Central memory CD8-positive, alpha-beta T cell (primary cell): Measurements from ENCODE around the gene DES.
"Not testable (repeated sequence)": the region's sequence is repeated elsewhere in the genome, so short reads cannot be mapped to it uniquely, and the experiment has no call there.

ENCODE experiments used
- ATAC-seq: fragments of 150-1000 bp; cut with Tn5 transposase; replicated peaks from 2 replicates; pipeline ENCODE4 v1.10.0; 2022; ENCODE audit warnings: mild to moderate bottlenecking, moderate FRiP score, moderate number of reproducible peaks; ENCODE audit not compliant: poor library complexity, severe bottlenecking; ENCODE audit errors: extremely low read depth
- DNase-seq, 2 donors: peaks; one replicate each; pipeline ENCODE4 v3.0.0; 2021; ENCODE audit warnings: low spot score in 2 of 2
- H3K27ac Mint-ChIP-seq: one replicate; pipeline ENCODE4 v1.8.0; 2022; ENCODE audit warnings: low read depth, mild to moderate bottlenecking, moderate library complexity, mixed read lengths
- H3K27me3 Mint-ChIP-seq: one replicate; pipeline ENCODE4 v1.8.0; 2022; ENCODE audit warnings: mixed read lengths
- H3K36me3 Mint-ChIP-seq: one replicate; pipeline ENCODE4 v1.8.0; 2022; ENCODE audit warnings: mild to moderate bottlenecking, moderate library complexity, mixed read lengths; ENCODE audit not compliant: insufficient read depth
- H3K4me1 Mint-ChIP-seq: one replicate; pipeline ENCODE4 v1.8.0; 2022; ENCODE audit warnings: mixed read lengths
- H3K4me3 Mint-ChIP-seq: one replicate; pipeline ENCODE4 v1.8.0; 2022; ENCODE audit warnings: mild to moderate bottlenecking, moderate library complexity, mixed read lengths
- H3K9me3 Mint-ChIP-seq: one replicate; pipeline ENCODE4 v1.8.0; 2022; ENCODE audit warnings: mixed read lengths

The DES gene

DNA sequence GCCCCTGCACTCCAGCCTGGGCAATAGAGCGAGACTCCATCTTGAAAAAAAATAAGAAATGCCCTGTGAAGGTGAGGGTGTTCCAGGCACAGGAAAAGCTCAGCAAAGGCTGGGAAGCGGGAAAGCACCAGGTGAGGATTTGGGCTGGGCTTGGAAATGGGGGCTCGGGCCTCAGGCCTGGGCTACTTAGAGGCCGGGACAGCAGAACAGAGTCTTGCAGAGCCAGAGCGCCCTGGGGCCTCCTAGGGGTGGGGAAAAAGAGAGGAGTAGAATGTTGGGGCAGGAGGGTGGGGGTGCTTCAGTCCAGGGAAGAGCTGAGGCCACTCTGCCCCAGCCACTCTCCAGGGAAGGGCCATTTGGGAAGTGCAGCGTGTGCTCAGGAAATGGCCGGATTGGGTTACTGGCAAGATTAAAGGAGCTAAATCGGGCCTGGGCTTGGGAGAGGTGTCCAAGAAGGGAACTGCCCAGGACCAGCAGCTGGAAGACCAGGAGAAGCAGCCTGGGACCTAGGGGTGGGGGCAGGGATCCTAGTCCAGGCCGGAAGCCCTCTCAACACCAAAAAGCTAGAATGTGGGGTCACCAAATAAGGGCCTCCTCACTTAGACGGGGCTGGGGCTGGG is 13.8 kb upstream of the DES start:
- no peaks in the 10 kb centered on the region for H3K4me1 Mint-ChIP-seq
- H3K36me3 Mint-ChIP-seq: peaks cover 2% of the 10 kb centered on the region
- H3K9me3 Mint-ChIP-seq: no peaks in the 10 kb centered on the region
- DNase-seq: no peak
- H3K4me3 Mint-ChIP-seq: no peak overlapping the region
- H3K27me3 Mint-ChIP-seq: peaks cover 47% of the 10 kb centered on the region
- no peak overlapping the region for H3K27ac Mint-ChIP-seq
- ATAC-seq: no peak

DNA sequence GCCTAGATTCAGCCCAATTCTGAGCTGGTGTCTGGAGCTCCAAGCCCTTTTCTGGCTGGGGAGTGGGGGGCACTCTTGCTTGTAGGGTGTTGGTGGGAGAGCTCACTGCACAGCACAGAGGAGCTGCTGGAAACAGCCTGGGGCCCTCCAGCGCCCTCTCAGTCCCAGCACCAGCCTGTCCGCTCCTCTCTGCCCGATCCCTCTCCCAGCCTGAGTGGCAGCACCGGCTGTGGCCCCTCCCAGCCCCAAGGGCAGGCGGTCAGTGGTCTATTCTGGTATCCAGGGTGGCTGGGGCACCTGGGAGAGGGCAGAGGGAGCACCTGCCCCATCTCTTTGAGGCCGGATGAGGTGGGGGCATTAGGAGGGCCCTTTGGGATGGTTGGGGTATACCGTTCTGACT is 13.2 kb upstream of the DES start:
- no peak for DNase-seq
- ATAC-seq: no peak
- Mint-ChIP-seq H3K4me1 (no peaks in the 10 kb centered on the region), H3K9me3 (no peaks in the 10 kb centered on the region), H3K4me3 (no peak overlapping the region), H3K27ac (no peak overlapping the region), H3K27me3 (peaks cover 50% of the 10 kb centered on the region), H3K36me3 (peaks cover 2% of the 10 kb centered on the region)

DNA sequence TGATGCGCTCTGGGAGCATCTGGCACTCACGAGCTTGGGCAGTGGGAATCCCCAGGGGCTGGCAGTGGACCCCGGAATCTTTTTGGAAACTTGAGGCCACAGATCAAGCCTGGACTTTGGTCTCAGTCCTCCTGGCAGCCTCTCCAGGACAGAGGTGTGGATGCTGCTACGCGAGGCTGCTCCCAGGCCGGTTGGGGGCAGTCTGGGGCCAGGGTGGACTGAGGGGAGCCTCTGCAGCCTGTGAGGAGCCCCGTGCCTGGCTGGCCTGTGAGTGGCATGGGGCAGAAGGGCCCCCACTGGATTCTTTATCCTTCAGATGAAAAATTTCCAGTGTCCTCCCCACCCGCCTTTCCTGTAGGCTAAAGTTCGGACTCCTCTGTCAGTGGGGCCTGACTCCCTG is 12.7 kb upstream of the DES start:
- no peak overlapping the region for H3K4me3 Mint-ChIP-seq
- H3K4me1 Mint-ChIP-seq: no peaks in the 10 kb centered on the region
- H3K9me3 Mint-ChIP-seq: no peaks in the 10 kb centered on the region
- H3K27ac Mint-ChIP-seq: no peak overlapping the region
- H3K36me3 Mint-ChIP-seq: peaks cover under 1% of the 10 kb centered on the region
- peaks cover 48% of the 10 kb centered on the region for H3K27me3 Mint-ChIP-seq
- DNase-seq: no peak
- ATAC-seq: no peak

DNA sequence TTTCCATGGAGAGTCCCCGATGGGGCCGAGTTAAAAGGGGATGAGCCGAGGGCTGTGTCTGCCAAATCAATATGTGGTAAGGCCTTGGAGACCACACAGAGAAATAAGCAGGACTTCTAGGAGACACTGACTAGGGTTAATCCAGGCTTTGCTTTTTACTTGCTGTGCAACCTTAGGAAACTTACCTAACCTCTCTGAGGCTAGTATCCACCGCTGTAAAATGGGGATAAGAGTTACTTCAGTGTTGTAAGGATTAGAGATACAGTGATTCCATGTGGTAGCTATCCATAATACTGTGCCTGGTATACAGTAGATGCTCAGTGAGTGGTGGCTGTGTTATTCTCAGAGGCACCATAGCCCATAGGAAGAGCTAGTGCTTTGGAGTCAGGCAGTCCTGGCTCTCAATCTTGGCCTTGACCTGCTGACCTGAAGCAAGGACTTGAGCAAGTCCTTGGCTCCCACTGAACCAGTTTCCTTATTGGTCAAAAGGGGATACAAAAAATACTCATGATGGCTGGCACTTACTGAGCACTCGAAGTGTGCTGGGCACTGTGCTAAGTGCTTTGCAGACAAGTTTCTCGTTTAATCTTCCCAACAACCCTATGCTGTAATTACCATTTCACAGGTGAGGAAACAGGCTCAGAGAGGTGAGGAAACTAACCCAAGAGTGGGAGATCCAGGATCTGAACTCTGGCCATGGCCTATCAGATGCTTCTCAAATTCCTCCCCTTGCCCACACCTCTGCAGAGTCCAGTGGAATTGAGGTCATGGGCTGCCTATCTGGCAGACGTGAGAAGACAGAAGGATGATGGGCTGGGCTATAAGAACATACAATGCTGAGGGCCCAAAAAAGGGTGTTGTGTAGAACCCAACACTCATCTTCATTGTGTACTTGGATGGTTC is 12.0 kb upstream of the DES start:
- H3K9me3 Mint-ChIP-seq: no peaks in the 10 kb centered on the region
- no peak overlapping the region for H3K27ac Mint-ChIP-seq

DNA sequence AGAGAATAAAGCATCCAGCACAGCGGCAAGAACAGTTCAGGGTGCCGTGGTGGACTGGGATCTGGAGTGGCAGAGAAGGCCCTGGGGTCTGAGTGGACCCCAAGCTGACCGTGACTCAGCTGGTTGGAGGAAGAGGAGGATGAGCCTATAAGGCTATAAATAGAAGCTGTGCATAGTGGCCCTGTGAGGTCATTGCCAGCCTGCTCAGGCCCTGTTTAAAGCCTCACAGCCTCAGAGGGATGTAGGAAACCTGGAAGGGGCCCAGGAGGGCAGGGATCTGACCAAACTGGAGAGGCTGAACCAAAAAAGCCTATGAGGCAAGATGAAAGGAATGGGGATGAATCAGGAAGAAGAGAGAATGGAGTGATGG is 11.3 kb upstream of the DES start:
- H3K4me3 Mint-ChIP-seq: no peak overlapping the region
- DNase-seq: no peak
- H3K9me3 Mint-ChIP-seq: no peaks in the 10 kb centered on the region
- H3K27me3 Mint-ChIP-seq: peaks cover 52% of the 10 kb centered on the region
- H3K4me1 Mint-ChIP-seq: no peaks in the 10 kb centered on the region
- H3K27ac Mint-ChIP-seq: no peak overlapping the region
- no peaks in the 10 kb centered on the region for H3K36me3 Mint-ChIP-seq
- ATAC-seq: no peak

More for the DNA sequence above, 12.0 kb upstream of the DES start:
- Mint-ChIP-seq H3K27me3 (peaks cover 47% of the 10 kb centered on the region), H3K4me3 (no peak overlapping the region), H3K36me3 (no peaks in the 10 kb centered on the region), H3K4me1 (no peaks in the 10 kb centered on the region)
- DNase-seq (no peak), ATAC-seq (no peak)

DNA sequence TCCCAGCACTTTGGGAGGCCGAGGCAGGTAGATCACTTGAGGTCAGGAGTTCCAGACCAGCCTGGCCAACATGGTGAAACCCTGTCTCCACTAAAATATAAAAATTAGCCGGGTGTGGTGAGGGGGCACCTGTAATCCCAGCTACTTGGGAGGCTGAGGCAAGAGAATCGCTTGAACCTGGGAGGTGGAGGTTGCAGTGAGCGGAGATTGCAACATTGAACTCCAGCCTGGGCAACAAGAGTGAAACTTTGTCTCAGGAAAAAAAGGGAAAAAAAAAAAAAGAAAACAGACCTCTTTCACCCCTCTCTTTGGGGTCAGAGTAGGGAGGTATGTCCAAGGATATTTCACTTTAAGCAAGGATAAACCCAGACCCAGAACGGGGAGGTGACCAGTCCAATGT is 10.8 kb upstream of the DES start:
- H3K4me3 Mint-ChIP-seq, H3K9me3 Mint-ChIP-seq, H3K36me3 Mint-ChIP-seq, H3K4me1 Mint-ChIP-seq, DNase-seq, ATAC-seq, H3K27ac Mint-ChIP-seq: not testable (repeated sequence)
- peaks cover 57% of the 10 kb centered on the region for H3K27me3 Mint-ChIP-seq

DNA sequence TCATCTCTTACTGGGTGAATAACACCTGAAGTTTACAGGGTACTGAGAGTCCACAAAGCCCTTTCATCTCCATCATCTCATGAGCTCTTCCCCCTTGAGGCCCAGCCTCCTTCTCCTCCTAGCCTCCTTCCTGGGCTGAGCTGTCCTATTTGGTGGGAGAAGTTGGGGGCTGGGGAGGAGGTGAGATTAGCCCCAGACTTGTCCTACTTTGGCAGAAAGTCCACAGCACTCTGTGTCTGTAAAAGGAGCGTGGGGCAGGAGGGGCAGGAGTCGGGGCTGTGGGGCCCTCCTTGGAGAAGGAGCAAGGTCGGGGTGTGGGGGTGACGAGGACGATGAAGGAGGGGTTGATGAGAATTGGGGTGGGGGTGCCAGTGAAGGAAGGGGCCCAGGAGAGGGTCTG is 10.0 kb upstream of the DES start:
- Mint-ChIP-seq H3K36me3 (no peaks in the 10 kb centered on the region), H3K4me3 (no peak overlapping the region), H3K27ac (no peak overlapping the region), H3K4me1 (no peaks in the 10 kb centered on the region), H3K27me3 (peaks cover 64% of the 10 kb centered on the region), H3K9me3 (no peaks in the 10 kb centered on the region)
- ATAC-seq: no peak
- DNase-seq: no peak

DNA sequence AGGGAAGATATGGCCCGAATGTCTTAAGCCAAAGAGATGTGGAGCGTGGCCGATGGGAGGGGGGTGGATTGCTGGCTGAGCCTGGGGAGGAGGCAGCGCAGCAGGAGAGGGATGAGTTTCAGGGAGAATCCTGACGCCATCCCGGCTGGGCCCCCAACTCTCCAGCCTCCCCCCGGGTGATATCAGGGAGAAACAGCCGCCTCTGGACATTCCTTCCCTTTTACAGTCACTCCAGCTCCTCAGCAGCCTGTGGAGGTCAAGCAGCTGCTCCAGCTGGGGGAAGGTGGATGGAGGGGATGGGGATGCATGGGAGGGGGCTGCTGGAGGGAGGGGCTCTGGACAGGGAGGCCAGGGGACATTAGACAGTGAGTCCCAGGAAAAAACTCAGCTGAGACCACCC is 9.5 kb upstream of the DES start:
- no peak overlapping the region for H3K27ac Mint-ChIP-seq
- no peak overlapping the region for H3K4me3 Mint-ChIP-seq
- H3K4me1 Mint-ChIP-seq: no peaks in the 10 kb centered on the region
- no peak for ATAC-seq
- peaks cover 65% of the 10 kb centered on the region for H3K27me3 Mint-ChIP-seq
- no peaks in the 10 kb centered on the region for H3K36me3 Mint-ChIP-seq
- DNase-seq: no peak
- no peaks in the 10 kb centered on the region for H3K9me3 Mint-ChIP-seq

DNA sequence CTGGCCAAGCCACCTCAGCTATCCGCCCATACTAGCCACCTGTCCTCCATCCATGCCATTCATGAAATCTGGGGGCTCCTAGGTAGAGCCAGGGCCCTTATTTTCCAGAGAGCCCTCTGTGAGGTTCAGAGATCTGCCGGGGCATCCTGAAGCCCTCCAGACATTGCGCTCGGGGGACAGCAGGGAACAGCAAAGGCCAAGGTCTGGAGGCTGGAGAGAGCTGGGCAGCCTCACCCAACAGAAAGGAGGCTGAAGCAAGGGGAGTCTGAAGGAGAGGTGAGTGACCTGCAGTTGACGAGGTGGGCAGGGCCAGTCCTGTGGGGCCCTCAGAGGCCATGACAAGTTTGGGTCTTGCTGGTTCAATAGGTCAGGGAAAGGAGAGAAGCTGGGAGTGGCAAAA is 8.6 kb upstream of the DES start:
- ATAC-seq (no peak), DNase-seq (no peak)
- Mint-ChIP-seq H3K27me3 (peaks cover 60% of the 10 kb centered on the region), H3K4me3 (no peak overlapping the region), H3K36me3 (no peaks in the 10 kb centered on the region), H3K4me1 (no peaks in the 10 kb centered on the region), H3K27ac (no peak overlapping the region), H3K9me3 (no peaks in the 10 kb centered on the region)

DNA sequence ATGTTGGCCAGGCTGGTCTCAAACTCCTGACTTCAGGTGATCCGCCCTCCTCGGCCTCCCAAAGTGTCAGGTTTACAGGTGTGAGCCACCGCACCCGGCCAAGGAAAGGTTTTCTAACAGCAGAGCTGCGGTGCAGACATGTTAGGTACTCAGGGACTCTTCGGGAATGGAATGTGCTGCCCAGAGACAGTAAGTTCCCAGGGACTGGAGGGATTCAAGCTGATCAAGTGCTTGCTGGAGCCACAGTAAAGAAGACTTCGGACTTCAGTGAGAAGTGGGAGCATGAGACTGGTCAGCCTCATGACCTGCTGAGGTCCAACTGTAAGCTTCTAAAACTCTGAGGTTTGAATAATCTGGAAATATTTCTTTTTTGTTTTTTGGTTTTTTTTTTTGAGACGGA is 7.8 kb upstream of the DES start:
- no peak for ATAC-seq
- Mint-ChIP-seq H3K27me3 (peaks cover 59% of the 10 kb centered on the region), H3K9me3 (no peaks in the 10 kb centered on the region), H3K27ac (no peak overlapping the region), H3K4me1 (no peaks in the 10 kb centered on the region), H3K4me3 (no peak overlapping the region), H3K36me3 (no peaks in the 10 kb centered on the region)
- no peak for DNase-seq

DNA sequence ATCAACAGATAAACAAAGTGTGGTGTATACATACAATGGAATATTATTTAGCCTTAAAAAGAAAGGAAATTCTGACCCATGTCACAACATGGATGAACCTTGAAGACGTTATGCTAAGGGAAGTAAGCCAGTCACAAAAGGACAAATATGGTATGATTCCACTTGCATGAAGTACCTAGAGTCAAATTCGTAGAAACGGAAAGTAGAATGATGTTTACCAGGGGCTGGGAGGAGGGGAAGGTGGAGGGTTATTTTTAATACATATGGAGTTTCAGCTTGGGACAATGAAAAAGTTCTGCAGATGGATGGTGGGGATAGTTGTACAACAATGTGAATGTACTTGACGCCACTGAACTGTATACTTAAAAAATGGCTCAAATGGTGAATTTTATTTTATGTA is 3.3 kb upstream of the DES start:
- Mint-ChIP-seq H3K27ac (no peak overlapping the region), H3K4me1 (no peaks in the 10 kb centered on the region), H3K27me3 (peaks cover 66% of the 10 kb centered on the region), H3K4me3 (no peak overlapping the region), H3K36me3 (no peaks in the 10 kb centered on the region), H3K9me3 (no peaks in the 10 kb centered on the region)
- no peak for DNase-seq
- ATAC-seq: no peak

DNA sequence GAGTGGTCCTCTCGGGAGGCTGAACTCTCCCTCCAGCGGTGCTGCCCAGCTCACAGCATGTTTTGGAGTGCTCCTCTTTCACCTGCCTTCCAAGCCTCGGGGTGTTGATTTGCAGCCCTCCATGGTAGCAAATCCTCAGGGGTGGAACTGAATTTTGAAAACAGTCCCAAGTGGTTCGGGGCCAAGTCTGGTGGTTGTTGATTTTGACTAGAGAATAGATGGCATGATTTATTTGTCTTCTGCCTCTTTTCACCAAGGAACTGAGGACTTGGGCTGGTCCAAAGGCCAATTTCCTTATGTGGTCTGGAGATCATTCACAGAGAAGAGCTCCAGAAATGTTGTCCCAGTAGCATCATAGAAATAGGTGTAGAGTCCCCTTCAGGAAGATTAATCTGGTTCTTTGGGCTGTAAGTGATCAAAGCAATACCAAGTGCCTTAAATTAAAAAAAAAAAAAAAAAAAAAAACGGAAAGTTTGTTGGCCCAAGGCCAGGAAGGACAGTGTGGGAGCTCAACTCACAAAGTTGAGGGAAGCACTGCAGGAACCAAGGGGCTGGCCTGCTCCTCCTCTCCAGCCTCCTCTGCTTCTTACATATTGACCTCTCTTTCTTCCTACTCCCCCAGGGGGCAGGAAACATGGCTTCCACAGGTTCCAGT is 2.5 kb upstream of the DES start:
- H3K36me3 Mint-ChIP-seq: no peaks in the 10 kb centered on the region
- no peak overlapping the region for H3K27ac Mint-ChIP-seq
- peaks cover 70% of the 10 kb centered on the region for H3K27me3 Mint-ChIP-seq
- H3K4me3 Mint-ChIP-seq: no peak overlapping the region
- H3K4me1 Mint-ChIP-seq: no peaks in the 10 kb centered on the region
- H3K9me3 Mint-ChIP-seq: no peaks in the 10 kb centered on the region
- ATAC-seq (no peak), DNase-seq (no peak)

DNA sequence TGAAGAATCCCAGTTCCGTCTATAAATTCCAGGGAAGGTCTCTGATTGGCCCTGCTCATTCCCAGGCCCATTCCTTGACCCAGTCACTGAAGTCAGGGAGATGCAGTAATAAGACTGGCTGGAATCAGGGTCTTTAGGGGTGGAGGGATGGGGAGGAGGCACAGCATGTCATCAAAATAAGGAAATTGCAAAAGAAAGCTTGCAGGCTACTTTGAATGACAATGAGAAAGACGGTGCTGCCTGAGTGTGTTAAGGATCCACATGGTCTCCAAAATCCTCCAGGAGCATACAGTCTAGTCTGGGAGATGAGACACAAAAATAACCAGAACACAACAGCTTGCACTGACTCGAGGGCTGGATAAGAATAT is 2.0 kb upstream of the DES start:
- DNase-seq: no peak
- Mint-ChIP-seq H3K27ac (no peak overlapping the region), H3K36me3 (no peaks in the 10 kb centered on the region), H3K4me1 (no peaks in the 10 kb centered on the region), H3K27me3 (peaks cover 75% of the 10 kb centered on the region), H3K9me3 (no peaks in the 10 kb centered on the region), H3K4me3 (no peak overlapping the region)
- no peak for ATAC-seq
